HCT116 (cell line): ENCODE results near the gene JCAD. TPM values are rescaled to one million over a fixed set of nuclear protein-coding genes. Genes with fewer than 3 reads are reported as not detected.

ENCODE experiments used
- ATAC-seq: fragments of 200-7000 bp; cut with Tn5 transposase; 2 replicates; pipeline ENCODE4 v1.9.1; 2020; ENCODE audit warnings: mild to moderate bottlenecking, moderate library complexity
- BruUV-seq: library from RNA; stranded (reverse); fragments of 400-500 nt; replicated peaks from 2 replicates; lab custom pipeline; 2021; lab: Mats Ljungman, UMichigan
- CTCF ChIA-PET: fragments of 300-600 bp; sonication (Branson Sonifier 250); formaldehyde crosslinking; loops from one replicate; lab custom pipeline; 2021; ENCODE audit warnings: antibody characterized with exemption; lab: Charles Lee
- POLR2A ChIA-PET: fragments of 300-600, 350-600 bp; sonication (Branson Sonifier 250); formaldehyde crosslinking; loops from one replicate; lab custom pipeline; 2021; ENCODE audit warnings: antibody characterized with exemption; lab: Charles Lee
- RAD21 ChIA-PET, 2 experiments: fragments of 300-600 bp; sonication (Branson Sonifier 250); formaldehyde crosslinking; loops; one replicate each; lab custom pipeline; 2023; ENCODE audit warnings: low total read pairs in 2 of 2; ENCODE audit not compliant: uncharacterized antibody in 2 of 2, unreplicated experiment in 2 of 2, low non-redundant PET in 1 of 2; lab: Charles Lee
- DNase-seq: peaks from one replicate; pipeline ENCODE4 v3.0.0-alpha.2; 2010; ENCODE audit warnings: low read depth, low spot score
- H2AFZ ChIP-seq: fragments of 200-600 bp; shearing (Covaris generic), sonication (generic); 2 replicates; pipeline ENCODE4 v1.6.1; 2017; ENCODE audit warnings: low read depth, mixed run types, mixed read lengths, antibody characterized with exemption, low read length; ENCODE audit not compliant: poor library complexity, severe bottlenecking
- H3K27ac ChIP-seq: 2 replicates; pipeline ENCODE4 v1.5.1; 2012; ENCODE audit warnings: low read depth, low read length
- H3K27me3 ChIP-seq: fragments of 200-600 bp; sonication (generic); 2 replicates; pipeline ENCODE4 v1.6.1; 2016; ENCODE audit warnings: mixed run types, low read length, mixed read lengths; ENCODE audit not compliant: insufficient read depth
- H3K36me3 ChIP-seq, 2 experiments: fragments of 200-500 bp in 1 of 2; fragments of 200-600 bp in 1 of 2; sonication (Bioruptor generic) in 1 of 2; sonication (generic) in 1 of 2; 2 replicates each; pipeline versions ENCODE4 v1.5.1 to v1.6.1; 2014 to 2016; ENCODE audit warnings: low read length in 2 of 2, inconsistent platforms in 1 of 2, mixed read lengths in 1 of 2, mixed run types in 1 of 2; ENCODE audit not compliant: insufficient read depth in 2 of 2, control insufficient read depth in 1 of 2
- H3K4me1 ChIP-seq, 2 experiments: fragments of 200-600 bp in 1 of 2; sonication (generic) in 1 of 2; 2 replicates each; pipeline versions ENCODE4 v1.5.1 to v1.6.1; 2012 to 2017; ENCODE audit warnings: low read length in 2 of 2, inconsistent platforms in 1 of 2, mild to moderate bottlenecking in 1 of 2, mixed read lengths in 1 of 2, mixed run types in 1 of 2, moderate library complexity in 1 of 2; ENCODE audit not compliant: insufficient read depth in 2 of 2, control insufficient read depth in 1 of 2
- H3K4me2 ChIP-seq: fragments of 200-600 bp; sonication (generic); 2 replicates; pipeline ENCODE4 v1.6.1; 2017; ENCODE audit warnings: mixed run types, low read length, mixed read lengths
- H3K4me3 ChIP-seq, 2 experiments: fragments of 200-600 bp in 1 of 2; sonication (generic) in 1 of 2; replicated peaks in 1 of 2; 2 replicates each; pipeline ENCODE4 v1.5.1; 2011 to 2016; ENCODE audit warnings: low read length in 2 of 2, control low read depth in 1 of 2, low read depth in 1 of 2, mild to moderate bottlenecking in 1 of 2, mixed read lengths in 1 of 2, mixed run types in 1 of 2
- H3K79me2 ChIP-seq: fragments of 200-600 bp; sonication (generic); 2 replicates; pipeline ENCODE4 v1.6.1; 2017; ENCODE audit warnings: mild to moderate bottlenecking, mixed run types, low read length, moderate library complexity, mixed read lengths; ENCODE audit not compliant: insufficient read depth
- H3K9ac ChIP-seq: fragments of 200-600 bp; sonication (generic); 2 replicates; pipeline ENCODE4 v1.6.1; 2016; ENCODE audit warnings: low read length, mixed read lengths
- H3K9me2 ChIP-seq: fragments of 200-600 bp; sonication (generic), shearing (Covaris generic); 2 replicates; pipeline ENCODE4 v1.6.1; 2017; ENCODE audit warnings: mixed run types, mild to moderate bottlenecking, moderate library complexity; ENCODE audit not compliant: insufficient read depth
- H3K9me3 ChIP-seq, 2 experiments: fragments of 200-500 bp in 1 of 2; fragments of 200-600 bp in 1 of 2; sonication (Bioruptor generic) in 1 of 2; sonication (generic) in 1 of 2; 2 replicates each; pipeline ENCODE4 v1.6.1; 2014 to 2017; ENCODE audit warnings: low read length in 2 of 2, mixed read lengths in 2 of 2, inconsistent platforms in 1 of 2, low read depth in 1 of 2, mild to moderate bottlenecking in 1 of 2, mixed run types in 1 of 2, moderate library complexity in 1 of 2; ENCODE audit not compliant: control insufficient read depth in 1 of 2, insufficient read depth in 1 of 2
- H4K20me1 ChIP-seq: fragments of 200-600 bp; sonication (generic), shearing (Covaris generic); 2 replicates; pipeline ENCODE4 v1.6.1; 2017; ENCODE audit warnings: mixed run types, mild to moderate bottlenecking, moderate library complexity; ENCODE audit not compliant: insufficient read depth
- CBX3 ChIP-seq: IDR thresholded peaks from 2 replicates; pipeline ENCODE4 v1.6.1; 2012; ENCODE audit warnings: low read depth
- CEBPB ChIP-seq: IDR thresholded peaks from 2 replicates; pipeline ENCODE4 v1.6.1; 2012; ENCODE audit warnings: low read depth
- CTCF ChIP-seq, 3 experiments: fragments of 200-600 bp in 1 of 3; sonication (generic) in 1 of 3; IDR thresholded peaks in 2 of 3; conservative IDR thresholded peaks in 1 of 3; 2 replicates each; pipeline ENCODE4 v1.5.1; 2012 to 2017; ENCODE audit warnings: low read depth in 2 of 3, low read length in 2 of 3, antibody characterized with exemption in 1 of 3, borderline replicate concordance in 1 of 3, control low read depth in 1 of 3, mild to moderate bottlenecking in 1 of 3, mixed read lengths in 1 of 3, mixed run types in 1 of 3, moderate library complexity in 1 of 3; ENCODE audit not compliant: insufficient read depth in 1 of 3
- EGR1 ChIP-seq: IDR thresholded peaks from 2 replicates; pipeline ENCODE4 v1.6.1; 2012; ENCODE audit warnings: low read depth
- EZH2 ChIP-seq: fragments of 200-600 bp; sonication (generic); IDR thresholded peaks from 2 replicates; pipeline ENCODE4 v1.6.1; 2017; ENCODE audit warnings: antibody characterized with exemption, mixed run types
- FOSL1 ChIP-seq: IDR thresholded peaks from 2 replicates; pipeline ENCODE4 v1.6.1; 2012; ENCODE audit warnings: low read depth
- JUND ChIP-seq: IDR thresholded peaks from 2 replicates; pipeline ENCODE4 v1.6.1; 2012
- MAX ChIP-seq: IDR thresholded peaks from 2 replicates; pipeline ENCODE4 v1.6.1; 2012
- RAD21 ChIP-seq: IDR thresholded peaks from 2 replicates; pipeline ENCODE4 v1.6.1; 2012; ENCODE audit warnings: low read depth, mild to moderate bottlenecking
- SP1 ChIP-seq: IDR thresholded peaks from 2 replicates; pipeline ENCODE4 v1.6.1; 2012; ENCODE audit warnings: low read depth
- TCF7L2 ChIP-seq: IDR thresholded peaks from 2 replicates; pipeline ENCODE4 v1.7.0; 2011; ENCODE audit warnings: borderline replicate concordance, inconsistent platforms; ENCODE audit not compliant: insufficient read depth, insufficient read length; ENCODE audit errors: extremely low read depth
- ZBTB33 ChIP-seq: IDR thresholded peaks from 2 replicates; pipeline ENCODE4 v1.6.1; 2011; ENCODE audit warnings: mild to moderate bottlenecking, low read length, moderate library complexity; ENCODE audit not compliant: insufficient replicate concordance; ENCODE audit errors: extremely low read depth
- ZFX ChIP-seq: fragments of 450-650 bp; IDR thresholded peaks from 2 replicates; pipeline ENCODE4 v1.6.1; 2017
- ZNF274 ChIP-seq: fragments of 200-500 bp; sonication (Bioruptor generic); IDR thresholded peaks from 2 replicates; pipeline ENCODE4 v1.6.1; 2014; ENCODE audit warnings: mild to moderate bottlenecking, low read depth, low read length, inconsistent platforms
- intact Hi-C: fragments of 100-400 bp; cut with micrococcal nuclease; formaldehyde crosslinking; loops from 2 replicates; pipeline ENCODE4 v1.10.0; 2022
- total RNA-seq: library from RNA; stranded (reverse); gene quantifications from one replicate; pipeline ENCODE4 v1.2.1, GENCODE V29; 2021; ENCODE audit not compliant: unreplicated experiment

Gene JCAD
- total RNA-seq, 1 experiment from 2014 or later: 17.5 TPM

- H3K27me3 ChIP-seq: no peaks in the 10 kb centered on the region
- CTCF ChIA-PET: interaction anchor here (0.7 to 3.8 kb wide), 11 partner anchors 8 to 589 kb away, joined by 3 to 16 read pairs (median 4); no protein-coding TSS in a partner anchor
- RAD21 ChIA-PET: no interaction called here
- no peaks in the 10 kb centered on the region for H3K79me2 ChIP-seq
- H3K4me2 ChIP-seq: no peak overlapping the region
- intact Hi-C loops: loop anchor here (2.0 to 5.0 kb wide), 3 partner anchors 76 to 590 kb away; no protein-coding TSS in a partner anchor
- no peaks in the 10 kb centered on the region for H3K9me2 ChIP-seq
- ATAC-seq: peak; percentile 95
- H3K9ac ChIP-seq: no peak overlapping the region
- H3K27ac ChIP-seq: no peak overlapping the region
- H3K36me3 ChIP-seq: no peaks in the 10 kb centered on the region
- peak; percentile 66 for DNase-seq
- H3K4me1 ChIP-seq: peaks cover 0 to 7% of the 10 kb centered on the region in 2 experiments; a peak in 2 of 4 replicates
- TF ChIP-seq MAX: 0 out of 2 replicates have a peak, but pooled peaks have one; percentile 18
- no peak for TF ChIP-seq ZFX
- no peak for TF ChIP-seq JUND
- TF ChIP-seq CEBPB: peak; percentile 55; the same call in 1 of the 2 replicates
- TF ChIP-seq CBX3: 0 out of 2 replicates have a peak, but pooled peaks have one; percentile 31
- no peak for TF ChIP-seq ZBTB33
- peak; percentile 85 for TF ChIP-seq RAD21
- no peak for TF ChIP-seq FOSL1
- TF ChIP-seq CTCF (IDR thresholded peaks at IDR 0.05 in 2 of 3, conservative IDR thresholded peaks at IDR 0.05 in 1 of 3; ENCODE audit: borderline replicate concordance in 1 of 3, insufficient read depth in 1 of 3, low read depth in 2 of 3, low read length in 2 of 3): peak; percentile 82 to 98 (median 88)
- no peak for TF ChIP-seq TCF7L2
- no peak for TF ChIP-seq ZNF274
- TF ChIP-seq EGR1: no peak
- TF ChIP-seq EZH2: no peak
- TF ChIP-seq SP1: no peak
- H4K20me1 ChIP-seq: no peaks in the 10 kb centered on the region
- H3K9me3 ChIP-seq: no peaks in the 10 kb centered on the region
- POLR2A ChIA-PET: no interaction called here
- H3K4me3 ChIP-seq: no peak overlapping the region
- H2AFZ ChIP-seq: peak overlapping the region; percentile 77
- BruUV-seq: no TSS peak
Measured at GRCh38 chr10:30002426-30003266, 56.7 kb downstream of the JCAD start.
